NCI-H1048 (cell line): ENCODE measurements around the gene ASCC2.
"Not testable (repeated sequence)": the region's sequence is repeated elsewhere in the genome, so short reads cannot be mapped to it uniquely, and the experiment has no call there.

Experiments used
- DNase-seq: peaks from one replicate; lab custom pipeline; 2025; lab: John Stamatoyannopoulos, UW

Gene ASCC2

GRCh38 chr22:29837741-29838598 is at the start of gene ASCC2:
ASCC2 (minus strand) TSS chr22:29838274; CDS start chr22:29832325, 5,949 bp downstream.
- peak; percentile 97 for DNase-seq

GRCh38 chr22:29887358-29887757 is 49.3 kb upstream of the ASCC2 start:
- DNase-seq: no peak

GRCh38 chr22:29886596-29886995 is 48.5 kb upstream of the ASCC2 start:
- DNase-seq: no peak

GRCh38 chr22:29885610-29886009 is 47.5 kb upstream of the ASCC2 start:
- DNase-seq: no peak

- no peak for DNase-seq
Measured at GRCh38 chr22:29883775-29884097, 45.7 kb upstream of the ASCC2 start.

GRCh38 chr22:29883045-29883774 is 45.1 kb upstream of the ASCC2 start, which contains the start of gene MTMR3:
MTMR3 (plus strand) TSS chr22:29883174; CDS start chr22:29971060, 87,886 bp downstream.
- DNase-seq: peak; percentile 72

GRCh38 chr22:29882716-29883044 is 44.6 kb upstream of the ASCC2 start:
- DNase-seq: no peak

- DNase-seq: no peak
Measured at GRCh38 chr22:29879753-29880152, 41.7 kb upstream of the ASCC2 start.

- DNase-seq: no peak
Measured at GRCh38 chr22:29877620-29878019, 39.5 kb upstream of the ASCC2 start.

GRCh38 chr22:29873943-29874342 is 35.9 kb upstream of the ASCC2 start:
- DNase-seq: no peak

- DNase-seq: no peak
Measured at GRCh38 chr22:29872989-29873388, 34.9 kb upstream of the ASCC2 start.

- DNase-seq: no peak
Measured at GRCh38 chr22:29872144-29872893, 34.2 kb upstream of the ASCC2 start.

GRCh38 chr22:29871684-29872083 is 33.6 kb upstream of the ASCC2 start:
- no peak for DNase-seq

GRCh38 chr22:29870574-29870973 is 32.5 kb upstream of the ASCC2 start:
- no peak for DNase-seq

- no peak for DNase-seq
Measured at GRCh38 chr22:29867851-29868250, 29.8 kb upstream of the ASCC2 start.

GRCh38 chr22:29867260-29867659 is 29.2 kb upstream of the ASCC2 start:
- no peak for DNase-seq

- not testable (repeated sequence) for DNase-seq
Measured at GRCh38 chr22:29865572-29865971, 27.5 kb upstream of the ASCC2 start.

GRCh38 chr22:29861672-29862297 is 23.7 kb upstream of the ASCC2 start:
- DNase-seq: no peak

GRCh38 chr22:29860006-29860766 is 22.1 kb upstream of the ASCC2 start:
- no peak for DNase-seq

GRCh38 chr22:29859030-29859429 is 21.0 kb upstream of the ASCC2 start:
- DNase-seq: not testable (repeated sequence)

- DNase-seq: no peak
Measured at GRCh38 chr22:29856496-29856895, 18.4 kb upstream of the ASCC2 start.
